GM19438 (cell line): ENCODE data around the gene AHRR.

ENCODE experiments used
- ATAC-seq: cut with Tn5 transposase; IDR thresholded peaks from one replicate; pipeline ENCODE4 v1.9.1; 2021; ENCODE audit warnings: low read depth; ENCODE audit not compliant: unreplicated experiment

Gene AHRR

DNA sequence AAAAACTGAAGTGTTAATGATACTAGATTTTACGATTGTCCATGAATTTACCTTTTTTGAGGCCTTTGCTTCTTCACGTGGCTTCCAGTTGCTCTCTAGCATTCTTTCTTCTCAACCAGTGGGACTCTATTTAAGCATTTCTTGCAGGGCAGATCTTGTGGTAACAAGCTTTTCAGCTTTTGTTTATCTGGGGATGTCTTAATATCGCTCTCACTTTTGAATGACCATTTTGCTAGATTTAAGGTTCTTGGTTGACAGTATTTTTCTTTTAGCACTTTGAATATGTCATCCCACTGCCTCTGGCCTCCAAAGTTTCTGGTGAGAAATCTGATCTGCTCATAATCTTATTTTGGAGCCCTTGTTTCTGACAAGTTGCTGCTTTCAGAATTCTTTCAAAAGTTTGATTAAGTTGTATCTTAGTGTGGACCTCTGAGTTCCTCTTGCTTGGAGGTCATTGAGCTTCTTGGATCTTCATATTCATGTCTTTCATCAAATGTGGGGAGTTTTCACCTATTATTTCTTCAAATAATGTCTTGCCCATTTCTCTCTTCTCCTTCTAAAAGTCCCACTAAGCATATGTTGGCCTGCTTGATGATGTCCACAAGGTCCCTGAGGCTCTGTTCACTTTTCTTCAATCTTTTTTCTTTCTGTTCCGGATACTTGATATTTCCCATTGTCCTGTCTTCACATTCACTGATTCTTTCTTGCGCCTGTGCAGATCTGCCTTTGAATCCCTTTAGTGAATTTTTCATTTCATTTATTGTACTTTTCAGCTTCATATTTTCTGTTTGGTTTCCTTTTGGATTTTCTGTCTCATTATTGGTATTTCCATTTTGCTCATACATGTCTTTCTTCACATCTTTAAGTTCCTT lies 130.3 kb downstream of the AHRR start:
- ATAC-seq: no peak

DNA sequence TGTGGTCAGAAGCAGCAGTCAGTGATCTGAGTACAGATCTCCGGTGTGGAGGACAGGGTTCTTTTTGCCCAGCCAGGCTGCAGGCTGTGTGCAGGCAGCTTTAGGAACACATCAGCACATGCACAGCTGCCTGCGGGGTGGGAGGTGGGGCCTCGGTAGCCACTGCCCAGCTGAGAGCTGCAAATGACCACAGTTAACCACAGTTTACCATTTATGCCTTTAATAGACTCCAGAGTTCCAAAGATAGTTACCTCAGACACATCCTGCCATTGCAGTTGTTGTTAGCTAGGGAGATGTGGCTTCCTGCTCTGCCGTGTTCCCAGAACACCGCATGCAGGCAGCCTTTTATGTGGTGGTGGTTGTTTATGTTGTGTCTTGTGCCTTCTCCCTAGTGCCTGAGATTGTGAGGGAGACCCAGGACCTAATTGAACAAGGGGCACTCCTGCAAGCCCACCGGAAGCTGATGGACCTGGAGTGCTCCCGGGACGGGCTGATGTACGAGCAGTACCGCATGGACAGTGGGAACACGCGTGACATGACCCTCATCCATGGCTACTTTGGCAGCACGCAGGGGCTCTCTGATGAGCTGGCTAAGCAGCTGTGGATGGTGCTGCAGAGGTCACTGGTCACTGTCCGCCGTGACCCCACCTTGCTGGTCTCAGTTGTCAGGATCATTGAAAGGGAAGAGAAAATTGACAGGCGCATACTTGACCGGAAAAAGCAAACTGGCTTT lies 131.6 kb downstream of the AHRR start:
- no peak for ATAC-seq

DNA sequence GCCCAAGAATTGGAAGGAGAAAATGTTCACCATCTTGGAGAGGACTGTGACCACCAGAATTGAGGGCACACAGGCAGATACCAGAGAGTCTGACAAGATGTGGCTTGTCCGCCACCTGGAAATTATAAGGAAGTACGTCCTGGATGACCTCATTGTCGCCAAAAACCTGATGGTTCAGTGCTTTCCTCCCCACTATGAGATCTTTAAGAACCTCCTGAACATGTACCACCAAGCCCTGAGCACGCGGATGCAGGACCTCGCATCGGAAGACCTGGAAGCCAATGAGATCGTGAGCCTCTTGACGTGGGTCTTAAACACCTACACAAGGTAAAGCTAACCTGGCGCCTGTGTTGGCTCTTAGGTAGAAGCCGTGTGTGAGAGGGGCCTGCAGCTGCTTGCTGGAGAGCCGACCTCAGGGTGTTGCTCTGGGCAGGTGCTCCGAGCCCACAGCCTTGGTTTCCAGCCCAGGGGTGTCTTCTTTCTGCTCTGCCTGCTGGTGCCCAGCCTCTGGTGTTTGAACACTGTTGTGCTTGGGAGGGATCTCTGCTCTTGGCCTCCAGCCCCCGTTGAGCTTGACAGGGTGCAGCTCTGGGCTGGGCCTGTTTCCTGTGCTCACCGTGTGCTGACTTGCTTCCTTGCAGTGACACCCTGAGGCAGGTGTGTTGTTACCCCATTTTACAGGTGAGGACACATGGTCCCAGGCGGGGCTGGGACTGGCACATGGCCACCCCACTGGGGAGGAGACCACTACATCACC lies 132.4 kb downstream of the AHRR start:
- ATAC-seq: no peak

DNA sequence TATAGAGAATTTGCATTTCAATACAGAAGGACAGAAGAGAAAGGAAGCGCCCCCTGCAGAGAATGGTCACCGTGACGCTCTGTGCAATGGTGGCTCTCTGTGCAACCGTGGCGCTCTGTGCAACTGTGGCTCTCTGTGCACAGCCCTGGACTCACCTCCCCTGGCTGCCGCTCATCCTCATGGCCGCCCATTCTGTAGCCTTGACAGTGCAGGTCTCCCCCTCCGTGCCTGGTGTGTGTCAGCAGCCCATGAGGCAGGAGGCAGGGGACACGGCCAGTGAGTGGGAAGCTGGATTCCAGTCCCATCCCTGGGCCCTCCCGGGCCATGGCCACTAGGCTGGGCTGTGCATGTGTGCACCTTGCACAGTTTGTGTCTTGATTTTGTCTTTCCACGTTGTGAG lies 133.4 kb downstream of the AHRR start:
- no peak for ATAC-seq

DNA sequence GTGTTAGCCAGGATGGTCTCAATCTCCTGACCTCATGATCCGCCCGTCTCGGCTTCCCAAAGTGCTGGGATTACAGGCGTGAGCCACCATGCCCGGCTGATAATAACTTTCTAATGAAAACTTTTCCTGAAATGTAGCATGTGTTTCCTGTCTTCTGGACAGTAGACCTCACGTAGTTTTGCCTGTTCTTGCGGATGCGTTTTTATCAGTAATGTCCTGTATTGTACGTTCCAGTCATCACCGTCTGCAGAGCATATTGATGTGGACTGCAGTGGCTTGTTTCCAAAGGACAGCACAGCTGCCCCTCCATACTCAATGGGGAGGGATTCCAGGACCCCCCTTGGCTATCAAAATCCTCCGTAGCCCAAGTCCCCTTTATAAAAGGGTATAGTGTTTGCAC lies 134.3 kb downstream of the AHRR start:
- no peak for ATAC-seq

DNA sequence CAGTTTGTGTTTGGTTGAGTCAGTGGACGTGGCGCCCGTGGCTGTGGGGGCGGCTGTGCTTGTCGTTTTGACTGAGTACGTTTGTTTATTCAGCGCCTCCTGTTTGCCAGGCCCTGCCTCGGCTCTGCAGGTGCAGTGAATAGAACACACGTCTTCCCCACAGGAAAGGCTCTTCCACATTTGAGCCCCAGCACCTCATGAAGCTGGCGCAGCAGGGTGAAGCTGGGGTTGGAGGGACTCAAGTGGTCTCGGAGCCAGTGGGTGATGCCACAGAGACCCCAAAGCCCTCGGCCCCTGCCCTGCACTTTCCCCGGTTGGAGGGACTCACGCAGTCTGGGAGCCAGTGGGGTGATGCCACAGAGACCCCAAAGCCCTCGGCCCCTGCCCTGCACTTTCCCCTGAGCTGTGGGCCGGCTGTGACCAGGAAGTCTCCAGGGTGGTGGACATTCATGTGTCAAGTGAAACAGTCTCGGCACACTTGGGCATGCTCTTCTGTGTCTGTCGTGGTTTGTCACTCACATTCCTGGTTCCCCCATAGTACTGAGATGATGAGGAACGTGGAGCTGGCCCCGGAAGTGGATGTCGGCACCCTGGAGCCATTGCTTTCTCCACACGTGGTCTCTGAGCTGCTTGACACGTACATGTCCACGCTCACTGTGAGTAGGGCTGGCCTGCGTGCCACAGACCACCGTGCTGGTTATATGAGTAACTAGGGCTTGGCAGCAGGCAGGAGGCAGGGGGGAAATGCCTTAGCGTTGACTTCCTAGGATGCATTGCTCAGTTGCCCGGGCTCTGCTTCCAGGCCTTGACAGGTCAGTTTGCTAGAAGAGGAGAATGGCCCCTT lies 135.1 kb downstream of the AHRR start:
- no peak for ATAC-seq

DNA sequence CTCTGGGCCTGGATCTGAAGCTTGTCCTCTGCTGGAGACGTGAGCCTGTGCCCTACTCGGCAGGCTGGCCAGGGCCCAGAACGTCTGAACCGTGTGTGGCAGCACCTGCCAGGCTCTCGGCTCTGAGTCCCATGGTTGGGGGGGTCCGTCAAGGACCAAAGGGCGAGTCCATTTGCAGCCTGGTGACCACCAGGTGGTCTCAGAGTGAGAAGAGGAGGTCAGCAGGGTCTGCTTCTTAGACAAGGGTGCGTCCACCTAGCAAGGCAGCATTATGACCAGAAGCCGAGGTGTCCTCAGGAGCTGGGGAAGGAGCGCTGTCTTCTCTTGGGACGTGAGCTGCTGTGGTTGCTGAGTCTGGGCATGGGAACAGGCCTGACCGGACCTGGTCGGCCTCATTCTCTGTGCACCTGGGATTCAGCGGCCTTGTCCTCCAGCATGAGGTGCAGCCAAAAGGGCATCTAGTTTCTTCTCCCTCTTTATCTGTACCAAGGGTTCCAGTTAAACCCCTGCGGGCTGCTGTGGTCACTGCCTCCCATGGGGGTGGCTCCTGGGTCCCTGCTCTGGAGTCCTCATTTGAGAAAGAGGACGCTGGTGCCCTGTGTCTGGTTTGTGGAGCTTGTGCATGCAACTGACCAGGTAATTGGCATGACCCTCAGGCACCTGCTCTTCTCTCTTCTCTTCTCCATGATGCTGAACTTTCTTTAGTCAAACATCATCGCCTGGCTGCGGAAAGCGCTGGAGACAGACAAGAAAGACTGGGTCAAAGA lies 135.9 kb downstream of the AHRR start:
- no peak for ATAC-seq

DNA sequence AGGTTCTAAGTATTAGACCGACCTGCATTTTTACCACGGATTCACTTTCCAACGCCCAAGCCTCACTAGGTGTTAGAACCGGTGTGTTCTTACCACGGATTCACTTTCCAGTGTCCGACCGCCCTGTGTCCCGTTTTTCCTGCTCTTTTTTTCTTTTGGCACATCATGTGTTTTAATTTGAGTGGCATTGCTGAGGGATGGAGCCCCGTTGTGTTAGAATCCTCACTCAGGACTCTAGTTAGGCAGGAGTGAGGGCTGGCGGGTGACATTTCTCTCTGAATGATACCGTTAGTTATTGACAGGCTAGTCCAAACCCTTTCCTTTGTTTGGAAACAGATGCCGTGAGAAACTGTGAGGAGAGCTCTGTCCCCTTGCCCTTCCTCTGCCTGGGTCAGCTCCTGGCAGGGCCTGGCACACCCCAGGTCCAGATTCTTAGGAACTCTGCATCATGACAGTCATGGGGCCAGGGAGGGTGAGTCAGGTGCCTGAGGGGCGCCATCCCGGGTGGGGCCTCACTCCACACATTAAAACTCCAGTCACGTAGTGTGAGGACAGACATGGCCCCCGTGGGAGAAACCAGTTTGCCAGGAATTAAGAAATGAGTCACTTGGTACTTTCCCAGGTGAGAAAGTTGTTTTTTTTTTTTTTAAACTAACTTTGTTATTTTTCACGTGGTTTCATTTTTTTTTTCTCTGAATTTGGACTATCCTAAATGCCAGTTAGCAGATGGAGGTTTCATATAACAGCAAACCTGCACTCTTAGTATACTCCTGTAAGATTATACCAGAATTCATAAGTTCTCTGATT lies 137.2 kb downstream of the AHRR start:
- ATAC-seq: no peak

DNA sequence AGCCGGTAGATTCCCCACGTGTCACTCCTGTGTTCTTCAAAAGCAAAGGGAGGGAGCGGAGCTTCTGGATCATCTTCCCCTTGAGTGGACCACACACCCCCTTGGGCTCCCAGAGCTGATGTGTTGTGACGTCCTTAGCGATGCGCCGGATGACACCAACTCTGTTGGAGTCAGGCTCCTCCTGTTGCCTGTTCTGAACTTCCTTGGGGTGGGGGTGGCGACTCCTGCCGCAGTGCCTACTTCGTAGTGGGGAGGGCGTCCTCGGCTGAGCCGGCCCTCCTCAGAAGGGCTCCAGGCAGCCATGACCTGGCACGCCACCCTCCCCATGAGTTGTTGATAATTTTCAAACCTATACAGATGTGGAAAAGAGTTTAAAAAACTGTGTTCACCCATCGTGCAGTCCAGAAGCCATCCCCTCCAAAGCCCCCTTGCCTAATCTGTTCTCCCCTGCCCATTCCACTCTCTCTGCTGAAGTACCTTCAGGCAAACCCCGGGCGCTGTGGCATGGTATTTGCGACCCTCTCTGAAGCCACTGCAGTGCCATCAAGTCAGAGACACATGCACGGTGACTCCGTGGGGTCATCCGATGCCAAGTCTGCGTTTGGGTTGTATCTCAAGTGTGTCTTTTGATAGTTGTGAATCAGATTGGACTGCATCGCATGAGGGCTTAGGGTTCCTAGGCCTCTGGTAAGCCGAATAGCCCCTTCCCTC lies 138.2 kb downstream of the AHRR start:
- ATAC-seq: no peak

DNA sequence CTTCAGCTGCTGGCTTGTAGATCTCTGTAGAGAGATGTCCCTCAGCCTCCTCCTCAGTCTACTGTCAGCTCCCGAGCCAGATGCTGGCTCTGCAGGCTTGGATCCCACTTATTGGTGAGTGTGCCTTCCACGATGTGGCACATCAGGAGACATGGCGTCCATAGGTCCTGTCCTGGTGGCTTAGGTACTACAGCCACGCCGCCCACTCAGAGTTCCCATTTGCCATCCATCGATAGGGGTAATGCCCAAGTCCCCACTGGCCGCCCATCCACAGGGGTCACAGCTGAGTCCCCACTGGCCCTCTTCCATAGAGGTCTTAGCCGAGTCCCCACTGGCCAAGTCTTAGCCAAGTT lies 138.7 kb downstream of the AHRR start:
- ATAC-seq: no peak

DNA sequence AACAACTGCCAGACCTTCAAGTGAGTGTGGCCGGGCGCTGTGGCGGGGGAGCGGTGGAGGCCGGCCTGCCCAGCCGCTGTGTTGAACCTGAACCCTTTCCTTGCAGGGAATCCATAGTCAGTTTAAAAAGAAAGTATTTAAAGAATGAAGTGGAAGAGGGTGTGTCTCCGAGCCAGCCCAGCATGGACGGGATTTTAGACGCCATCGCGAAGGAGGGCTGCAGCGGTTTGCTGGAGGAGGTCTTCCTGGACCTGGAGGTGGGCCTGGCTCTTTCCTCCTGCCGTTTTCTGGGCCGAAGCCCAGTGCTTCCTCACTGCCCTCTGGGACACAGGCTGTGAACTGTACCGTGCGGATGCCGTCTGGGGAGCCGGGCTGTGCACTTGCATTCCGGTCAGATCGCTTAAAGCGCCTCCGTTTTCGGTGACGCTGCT lies 140.6 kb downstream of the AHRR start:
- no peak for ATAC-seq

DNA sequence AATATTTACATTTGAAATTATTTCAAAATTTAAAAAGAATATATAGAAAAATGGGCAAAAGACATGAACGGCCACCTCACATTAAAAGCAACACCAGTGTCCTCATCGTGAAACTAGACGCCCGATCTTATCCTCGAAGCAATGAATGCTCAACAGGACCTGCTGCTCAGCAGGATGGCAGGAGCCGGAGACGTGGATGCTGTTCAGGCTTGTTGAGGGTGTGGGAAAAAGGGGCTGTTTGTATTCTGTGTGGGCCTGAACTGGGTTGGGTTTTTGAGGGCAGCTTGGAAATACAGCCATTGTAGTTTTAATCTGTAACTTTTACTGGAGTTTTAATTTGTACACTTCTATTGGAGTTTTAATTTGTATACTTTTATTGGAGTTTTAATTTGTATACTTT lies 141.8 kb downstream of the AHRR start:
- no peak for ATAC-seq

DNA sequence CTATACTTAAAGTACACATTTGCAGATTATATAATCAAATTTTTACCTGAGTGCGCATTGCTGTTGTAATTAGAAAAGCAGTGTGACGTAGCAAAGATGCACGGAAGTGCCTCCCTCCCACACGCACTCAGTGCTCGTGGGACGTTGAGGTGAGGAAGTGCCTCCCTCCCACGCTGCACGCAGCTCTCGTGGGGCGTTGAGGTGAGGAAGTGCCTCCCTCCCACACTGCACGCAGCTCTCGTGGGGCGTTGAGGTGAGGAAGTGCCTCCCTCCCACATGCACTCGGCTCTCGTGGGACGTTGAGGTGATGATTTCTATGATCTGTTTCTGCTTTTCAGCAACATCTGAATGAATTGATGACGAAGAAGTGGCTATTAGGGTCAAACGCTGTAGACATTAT lies 142.4 kb downstream of the AHRR start:
- ATAC-seq: no peak

DNA sequence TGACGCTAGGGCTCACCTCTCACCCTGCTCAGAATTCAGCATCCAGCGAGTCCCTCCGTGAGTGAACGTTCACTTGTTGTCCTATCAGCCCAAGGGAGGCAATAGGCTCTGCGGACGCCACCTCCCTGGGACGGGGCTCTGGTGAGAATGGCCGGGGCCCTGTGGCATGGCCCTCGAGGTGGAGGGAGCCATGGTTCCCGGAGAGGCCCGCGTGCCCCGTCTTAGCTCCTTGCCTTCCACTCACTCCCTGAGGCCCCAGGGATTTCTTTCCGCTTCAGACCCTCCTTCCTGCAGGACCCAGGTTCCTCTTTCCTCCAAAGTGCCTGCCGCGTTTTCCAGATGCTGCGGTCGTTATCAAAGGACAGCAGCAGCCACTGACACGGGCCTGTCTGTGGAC lies 142.9 kb downstream of the AHRR start:
- ATAC-seq: no peak

DNA sequence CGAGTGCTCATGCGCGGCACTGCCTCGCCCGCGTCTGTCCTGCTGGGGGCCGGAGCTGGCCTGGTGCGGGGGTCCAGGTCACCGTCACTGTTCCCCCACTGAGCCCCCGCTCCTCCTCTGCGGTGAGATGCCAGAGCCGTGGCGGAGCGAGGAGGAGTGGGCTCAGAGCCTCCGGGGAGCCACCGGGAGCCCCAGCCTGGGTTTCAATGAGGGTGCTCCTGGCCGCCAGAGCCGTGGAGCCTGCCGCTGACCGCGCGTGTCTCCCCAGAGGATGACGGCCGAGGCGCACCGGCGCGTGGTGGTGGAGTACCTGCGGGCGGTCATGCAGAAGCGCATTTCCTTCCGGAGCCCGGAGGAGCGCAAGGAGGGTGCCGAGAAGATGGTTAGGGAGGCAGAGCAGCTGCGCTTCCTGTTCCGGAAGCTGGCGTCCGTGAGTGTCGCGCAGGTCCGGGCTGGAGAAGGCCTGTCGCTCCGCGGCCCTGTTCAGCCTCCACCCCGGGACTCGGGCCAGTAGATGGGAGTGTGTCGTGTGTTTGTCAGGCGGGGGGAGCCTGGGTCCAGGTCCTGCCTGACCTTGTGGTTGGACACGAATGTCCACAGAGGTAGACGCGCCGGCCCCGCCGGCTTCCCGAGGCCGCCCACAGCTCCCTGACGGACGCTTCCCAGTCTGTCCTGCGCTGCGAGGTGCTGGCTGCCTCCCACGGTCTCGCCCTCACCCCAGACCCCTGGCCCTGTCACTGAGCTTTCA lies 143.5 kb downstream of the AHRR start:
- ATAC-seq: no peak

DNA sequence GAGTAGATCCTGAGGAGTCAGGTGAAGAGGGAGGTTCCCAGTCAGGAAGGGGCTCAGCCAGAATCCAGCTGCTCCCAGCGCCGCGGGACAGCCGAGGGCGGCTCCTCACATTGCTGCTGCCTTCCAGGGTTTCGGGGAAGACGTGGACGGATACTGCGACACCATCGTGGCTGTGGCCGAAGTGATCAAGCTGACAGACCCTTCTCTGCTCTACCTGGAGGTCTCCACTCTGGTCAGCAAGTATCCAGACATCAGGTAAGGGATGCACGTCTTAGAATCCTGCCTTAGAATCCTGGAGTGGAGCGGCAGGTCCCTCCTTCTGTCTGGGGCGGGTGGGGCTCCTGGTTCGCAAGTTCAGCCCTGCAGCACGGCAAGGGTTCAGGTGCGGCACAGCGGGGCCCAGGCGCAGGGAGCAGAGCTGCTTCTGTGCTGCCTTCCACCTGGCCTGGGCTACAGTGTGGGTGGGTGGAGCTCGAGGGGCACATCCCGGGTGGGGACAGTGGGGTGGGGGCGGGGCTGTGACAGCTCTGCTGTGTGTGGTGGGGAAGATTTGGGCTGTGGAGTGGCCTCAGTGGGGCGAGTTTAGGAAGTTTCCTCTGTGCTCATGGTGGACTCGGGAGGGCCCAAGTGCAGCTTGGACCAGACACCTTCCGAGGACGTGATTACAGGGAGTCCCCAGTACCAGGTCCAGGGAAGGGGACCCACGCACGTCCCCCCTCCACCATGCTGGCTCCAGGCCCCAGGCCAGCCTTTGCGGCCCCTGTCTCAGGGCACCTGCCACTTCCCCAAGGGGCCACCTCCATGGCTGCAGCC lies 144.3 kb downstream of the AHRR start:
- no peak for ATAC-seq
